Esophagus mucosa (tissue), 1 donor: ENCODE results near the gene KCNQ2. TPM values are rescaled to one million over a fixed set of nuclear protein-coding genes. Genes with fewer than 3 reads are reported as not detected.
A peak's percentile ranks its signal among the peaks of the same experiment; 100 is the strongest.
"Not testable (repeated sequence)": the region's sequence is repeated elsewhere in the genome, so short reads cannot be mapped to it uniquely, and the experiment has no call there.

Experiments used
- ATAC-seq: fragments of 200-7000 bp; cut with Tn5 transposase; one replicate; pipeline ENCODE4 v1.9.1; 2020
- total RNA-seq: library from RNA; stranded (reverse); gene quantifications from one replicate; pipeline ENCODE4 v1.2.4, GENCODE V29; 2023
- donor health status: DM: yes; HTN: yes; CAD: no.

KCNQ2 gene
- total RNA-seq = not detected

DNA sequence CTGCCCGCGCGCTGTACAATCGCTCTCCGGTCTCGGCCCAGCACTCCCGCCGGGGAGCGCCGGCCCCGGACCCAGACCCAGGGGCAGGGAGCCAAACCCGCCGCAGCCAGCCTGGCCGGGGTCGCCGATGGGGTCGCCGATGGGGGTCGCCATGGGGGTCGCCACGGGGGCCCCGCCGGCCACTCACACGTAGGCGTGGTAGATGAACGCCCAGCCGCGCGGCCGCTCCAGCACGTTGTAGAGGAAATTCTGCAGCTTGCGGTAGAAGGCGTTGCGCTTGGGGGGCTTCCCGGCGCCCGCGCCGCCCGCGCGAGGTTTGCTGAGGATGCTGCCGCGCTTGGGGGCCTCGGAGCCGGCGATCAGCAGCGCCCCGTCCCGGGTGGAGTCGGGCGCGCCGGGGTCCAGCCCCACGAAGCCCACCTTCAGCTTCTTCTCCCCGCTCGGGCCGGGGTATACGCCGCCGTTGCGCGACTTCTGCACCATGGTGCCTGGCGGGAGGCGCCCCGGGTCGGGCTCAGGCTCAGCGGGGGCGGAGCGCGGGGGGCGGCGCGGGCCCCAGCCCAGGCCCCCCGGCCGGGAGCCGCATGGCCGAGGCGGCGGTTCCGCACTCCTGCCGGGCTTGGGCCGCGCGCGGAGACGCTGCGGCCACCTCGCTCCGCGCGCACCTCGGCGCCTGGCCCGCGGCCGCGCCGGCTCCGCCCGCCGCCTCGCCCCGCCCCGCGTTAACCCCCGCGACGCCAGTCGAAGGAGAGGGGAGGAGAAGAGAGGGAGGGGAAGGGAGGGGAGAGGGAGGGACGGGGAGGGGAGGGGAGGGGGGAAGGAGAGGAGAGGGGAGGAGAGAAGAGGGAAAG lies at the start of gene KCNQ2:
TSS of gene KCNQ2 (minus strand) at position 675 of the 851 bp plus-strand sequence. CDS start at position 483, 192 bp downstream.
- no peak for ATAC-seq

GRCh38 chr20:63521602-63522001 lies 49.1 kb upstream of the KCNQ2 start:
- no peak for ATAC-seq

GRCh38 chr20:63520934-63521601 lies 48.6 kb upstream of the KCNQ2 start:
- ATAC-seq = peak; percentile 68

GRCh38 chr20:63520504-63520933 lies 48.1 kb upstream of the KCNQ2 start, which contains the start of gene PPDPF:
Gene PPDPF, plus strand, starts transcription at chr20:63520765. Its CDS starts 544 bp downstream, at chr20:63521309.
- ATAC-seq = peak; percentile 83

DNA sequence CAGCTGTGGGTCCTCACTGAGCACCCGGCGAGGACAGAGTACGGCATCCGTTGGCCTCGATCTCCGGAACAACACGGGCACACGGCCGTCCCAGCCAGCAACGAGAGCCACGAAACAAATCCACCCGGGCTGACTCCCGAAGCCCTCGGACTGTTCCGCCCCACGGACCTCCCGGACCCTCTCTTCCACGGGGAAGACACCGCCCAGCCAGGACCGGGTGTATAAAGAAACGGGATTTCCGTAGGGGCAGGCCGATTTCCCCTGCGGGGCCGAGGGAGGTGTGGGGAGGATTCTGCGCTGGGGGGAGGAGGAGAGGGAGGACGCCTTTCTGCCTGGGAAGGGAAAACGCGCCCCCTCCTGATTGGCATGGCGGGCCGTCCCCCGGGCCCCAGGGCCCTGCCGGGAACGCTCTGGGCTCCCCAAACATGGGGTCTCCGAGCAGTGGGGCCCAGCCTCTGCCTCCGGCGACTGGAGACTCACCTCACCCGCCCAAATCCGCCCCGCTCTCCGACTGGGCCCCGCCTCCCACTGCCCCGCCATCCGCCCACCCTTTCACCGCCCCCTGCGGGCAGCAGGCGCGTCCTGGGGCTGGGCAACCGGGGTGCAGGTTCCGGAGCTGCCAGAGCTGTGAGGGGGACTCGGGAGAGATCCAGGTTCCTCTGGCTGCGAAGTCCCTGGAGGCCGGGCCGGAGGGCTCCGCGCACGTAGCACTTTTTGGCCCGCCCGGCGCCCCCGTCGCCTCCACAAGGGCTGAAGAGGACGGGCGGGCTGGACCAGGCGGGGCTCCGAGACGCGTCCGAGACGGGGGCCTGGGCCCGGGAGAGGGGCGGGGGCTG lies 47.4 kb upstream of the KCNQ2 start:
- ATAC-seq = peak; percentile 30

- ATAC-seq = no peak
These were observed 46.7 kb upstream of the KCNQ2 start for GRCh38 chr20:63518946-63519667.

DNA sequence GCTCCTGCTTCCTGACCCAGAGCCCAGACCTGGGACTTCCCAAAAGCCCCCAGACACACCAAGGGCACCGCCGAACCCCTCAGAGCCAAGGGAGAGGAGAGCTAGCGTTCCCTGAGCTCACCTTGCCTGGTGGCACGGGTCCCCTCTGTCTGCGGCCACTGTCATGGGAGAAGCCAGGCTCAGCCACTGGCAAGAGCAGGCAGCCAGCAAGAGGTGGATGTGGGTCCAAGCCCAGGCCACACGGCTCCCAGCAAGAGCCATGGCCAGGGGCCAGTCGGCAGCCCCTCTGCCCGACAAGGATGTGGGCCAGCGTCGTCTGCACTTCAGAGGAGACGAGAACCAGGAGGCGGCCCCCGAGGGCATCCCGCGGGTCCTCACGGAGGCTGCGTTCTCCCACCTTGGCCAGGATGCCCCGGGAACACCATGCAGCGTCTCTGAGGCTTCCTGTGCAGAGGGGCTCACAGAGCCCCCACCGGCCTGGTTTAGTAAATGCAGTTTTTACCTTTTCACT lies 46.0 kb upstream of the KCNQ2 start:
- no peak for ATAC-seq

DNA sequence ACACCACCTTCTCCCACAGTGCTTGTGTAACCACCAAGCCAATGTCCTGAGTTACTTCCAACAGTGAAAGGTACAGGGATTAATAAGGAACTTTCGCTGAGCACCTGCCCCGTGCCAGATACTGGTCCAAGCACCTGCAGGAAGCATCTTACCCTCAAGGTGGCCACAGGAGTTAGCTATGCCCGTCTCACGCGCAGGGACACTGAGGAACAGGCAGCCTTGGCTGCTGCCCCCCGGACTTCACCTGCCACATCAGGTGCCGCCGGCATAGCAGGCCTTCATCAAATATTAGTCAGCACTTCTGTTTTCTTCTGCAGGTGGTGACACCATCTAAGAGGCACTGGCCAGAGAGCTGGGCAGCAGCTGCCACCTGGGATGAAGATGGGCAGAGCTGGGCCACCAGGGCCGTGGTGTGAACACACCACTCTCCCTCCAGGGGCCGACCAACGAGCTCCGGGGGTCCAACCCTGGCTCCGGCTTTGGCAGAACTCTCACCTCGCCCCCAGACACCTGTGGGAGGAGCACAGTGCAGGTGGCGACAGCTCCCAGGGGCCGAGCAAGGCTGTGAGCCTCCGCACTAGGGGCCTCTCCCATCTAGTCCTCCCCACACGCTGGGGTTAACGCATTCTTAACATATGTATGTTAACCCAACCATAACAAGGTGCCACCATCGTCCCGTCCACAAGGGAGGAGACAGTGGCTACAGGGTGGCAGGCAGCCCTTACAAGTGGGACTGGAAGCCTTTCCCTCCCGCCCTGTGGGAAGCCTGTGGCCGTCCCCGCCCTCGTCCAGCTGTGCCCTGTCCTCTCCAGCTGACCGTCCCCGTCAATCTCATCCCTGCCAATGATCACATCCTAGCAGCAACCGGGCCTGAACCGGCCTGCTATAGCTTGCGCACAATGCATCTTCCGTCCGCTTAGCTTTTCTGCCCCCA lies 45.2 kb upstream of the KCNQ2 start:
- no peak for ATAC-seq

DNA sequence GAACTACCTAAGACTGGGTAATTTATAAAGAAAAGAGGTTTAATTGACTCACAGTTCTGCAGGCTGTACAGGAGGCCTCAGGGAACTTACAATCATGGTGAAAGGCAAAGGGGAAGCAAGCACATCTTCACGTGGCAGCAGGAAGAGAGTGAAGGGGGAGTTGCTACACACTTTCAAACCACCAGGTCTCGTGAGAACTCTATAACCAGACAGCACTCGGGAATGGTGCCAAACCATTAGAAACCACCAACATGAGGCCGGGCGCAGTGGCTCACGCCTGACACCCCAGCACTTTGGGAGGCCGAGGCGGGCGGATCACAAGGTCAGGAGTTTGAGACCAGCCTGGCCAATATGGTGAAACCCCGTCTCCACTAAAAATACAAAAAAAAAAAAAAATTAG lies 42.1 kb upstream of the KCNQ2 start:
- not testable (repeated sequence) for ATAC-seq

DNA sequence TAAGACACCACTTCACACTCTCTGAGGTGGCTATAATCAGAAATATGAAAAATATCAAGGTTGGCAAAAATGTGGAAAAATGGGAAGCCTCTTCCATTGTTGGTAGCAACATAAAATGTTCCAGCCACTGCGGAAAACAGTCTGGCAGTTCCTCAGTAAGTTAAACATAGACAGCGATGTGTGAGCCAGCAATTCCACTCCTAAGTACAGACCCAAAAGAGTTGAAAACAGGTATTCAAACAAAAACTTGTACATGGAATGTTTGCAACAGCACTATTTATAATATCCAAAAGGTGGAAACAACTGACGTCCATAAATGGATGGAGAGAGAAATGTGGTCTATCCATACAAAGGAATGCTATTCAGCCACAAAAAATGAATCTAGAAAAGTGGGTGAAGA lies 40.8 kb upstream of the KCNQ2 start:
- no peak for ATAC-seq

- no peak for ATAC-seq
These were observed 36.7 kb upstream of the KCNQ2 start for GRCh38 chr20:63509088-63509564.

DNA sequence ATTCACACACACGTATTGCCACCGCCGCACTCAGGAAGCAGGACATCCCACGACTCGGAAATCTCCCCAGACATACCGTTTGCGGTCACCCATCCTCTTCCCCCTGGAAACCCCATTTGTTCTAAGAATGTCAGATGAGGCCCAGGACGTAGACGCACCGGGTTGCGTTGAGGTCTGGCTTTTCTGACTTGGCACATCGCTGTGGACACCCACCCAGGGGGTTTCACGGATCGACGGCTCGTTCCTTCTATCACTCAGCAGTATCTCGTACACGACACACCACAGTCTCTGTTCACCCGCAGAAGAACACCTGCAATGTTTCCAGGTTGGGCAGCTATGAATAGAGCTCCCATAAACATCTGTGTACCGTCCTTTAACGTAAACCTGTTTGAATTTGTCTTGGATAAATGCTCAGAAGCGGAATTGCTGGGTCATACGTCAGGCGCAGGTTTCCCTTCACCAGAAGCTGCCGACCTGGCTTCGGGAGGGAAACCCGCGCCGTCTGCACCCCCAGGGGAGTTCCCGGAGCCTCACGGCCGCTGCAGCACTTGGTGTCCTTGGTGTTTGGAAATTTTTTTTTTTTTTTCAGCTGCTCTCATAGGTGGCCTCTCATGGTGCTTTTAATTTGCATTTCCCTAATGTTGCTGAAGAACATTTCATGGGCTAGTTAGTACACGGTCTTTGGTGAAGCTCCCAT lies 35.8 kb upstream of the KCNQ2 start:
- ATAC-seq = no peak

DNA sequence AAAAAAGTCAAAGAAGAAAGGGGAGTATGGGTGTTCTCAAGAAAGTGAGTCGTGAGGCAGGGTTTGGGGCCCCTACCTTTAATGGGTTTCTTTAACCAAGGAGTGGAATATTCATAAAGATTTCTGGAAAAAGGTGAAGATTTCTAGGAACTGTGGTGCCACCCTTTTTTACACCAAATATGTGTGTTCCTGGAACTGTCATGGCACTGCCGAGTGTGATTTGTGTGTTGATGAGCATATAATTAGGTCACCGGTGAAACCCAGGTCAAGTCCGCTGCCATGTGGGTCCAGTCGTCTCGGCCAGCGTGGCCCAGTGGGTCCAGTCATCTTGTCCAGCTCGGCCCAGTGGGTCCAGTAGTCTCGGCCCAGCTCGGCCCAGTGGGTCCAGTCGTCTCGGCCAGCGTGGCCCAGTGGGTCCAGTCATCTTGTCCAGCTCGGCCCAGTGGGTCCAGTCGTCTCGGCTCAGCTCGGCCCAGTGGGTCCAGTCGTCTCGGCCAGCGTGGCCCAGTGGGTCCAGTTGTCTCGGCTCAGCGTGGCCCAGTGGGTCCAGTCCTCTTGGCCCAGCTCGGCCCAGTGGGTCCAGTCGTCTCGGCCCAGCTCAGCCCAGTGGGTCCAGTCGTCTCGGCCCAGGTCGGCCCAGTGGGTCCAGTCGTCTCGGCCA lies 34.8 kb upstream of the KCNQ2 start:
- no peak for ATAC-seq

DNA sequence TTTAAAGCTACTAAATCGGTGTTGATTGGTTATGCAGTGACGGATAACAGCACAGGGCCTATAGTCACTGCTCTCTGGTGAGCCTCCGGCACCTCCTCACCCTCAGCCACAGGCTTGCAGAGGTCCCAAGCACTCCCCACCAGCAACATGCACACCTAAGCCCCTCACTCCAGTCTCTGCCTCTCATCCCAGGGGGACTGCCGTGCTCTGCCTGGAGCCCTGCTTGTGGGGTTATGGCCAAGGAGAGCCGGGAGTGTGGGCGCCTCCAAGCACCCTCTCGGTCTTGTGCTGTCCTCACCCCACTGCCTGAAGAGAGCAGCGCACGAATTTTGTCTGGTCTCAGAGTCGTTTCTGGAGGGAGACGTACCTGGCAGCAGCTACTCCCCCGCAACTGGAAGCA lies 33.3 kb upstream of the KCNQ2 start:
- ATAC-seq = no peak

- no peak for ATAC-seq
These were observed 32.8 kb upstream of the KCNQ2 start for GRCh38 chr20:63505281-63505680.

DNA sequence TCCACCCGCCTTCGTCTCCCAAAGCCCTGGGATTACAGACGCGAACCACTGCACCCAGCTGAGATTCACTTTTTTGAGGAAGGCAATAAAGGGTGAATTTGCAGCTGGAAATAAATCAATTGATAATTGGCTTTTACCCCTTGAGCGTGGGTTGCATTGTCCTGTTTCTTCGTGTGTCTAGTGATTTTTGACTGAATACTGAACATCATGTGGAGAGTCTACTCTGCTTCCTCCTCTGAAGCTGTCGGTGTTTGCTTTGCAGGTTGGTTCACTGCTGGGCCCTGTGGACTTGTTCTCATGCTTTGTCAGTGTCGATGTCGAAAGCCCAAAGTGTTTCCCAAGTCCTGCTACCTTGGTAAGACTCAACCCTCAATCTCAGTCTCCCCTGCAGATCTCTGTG lies 32.2 kb upstream of the KCNQ2 start:
- ATAC-seq = no peak

DNA sequence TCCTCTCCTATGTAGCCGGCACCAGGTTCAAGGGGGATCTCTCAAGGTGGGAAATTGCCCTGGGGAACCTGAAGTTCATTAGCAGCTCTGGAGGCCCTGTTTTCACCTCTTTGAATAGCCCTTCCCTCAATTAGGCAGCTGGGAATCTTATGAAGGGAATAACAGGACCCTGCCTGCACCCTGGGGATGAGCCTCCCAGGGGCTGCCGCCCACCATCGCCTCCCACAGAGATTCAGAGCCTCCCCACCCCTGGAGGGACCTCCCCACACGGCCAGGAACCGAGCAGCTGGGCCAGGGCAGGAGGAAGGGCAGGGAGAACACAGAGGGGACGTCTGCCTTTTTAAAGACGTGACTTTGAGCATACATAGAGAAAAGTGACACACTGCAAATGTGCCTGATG lies 31.1 kb upstream of the KCNQ2 start:
- no peak for ATAC-seq

DNA sequence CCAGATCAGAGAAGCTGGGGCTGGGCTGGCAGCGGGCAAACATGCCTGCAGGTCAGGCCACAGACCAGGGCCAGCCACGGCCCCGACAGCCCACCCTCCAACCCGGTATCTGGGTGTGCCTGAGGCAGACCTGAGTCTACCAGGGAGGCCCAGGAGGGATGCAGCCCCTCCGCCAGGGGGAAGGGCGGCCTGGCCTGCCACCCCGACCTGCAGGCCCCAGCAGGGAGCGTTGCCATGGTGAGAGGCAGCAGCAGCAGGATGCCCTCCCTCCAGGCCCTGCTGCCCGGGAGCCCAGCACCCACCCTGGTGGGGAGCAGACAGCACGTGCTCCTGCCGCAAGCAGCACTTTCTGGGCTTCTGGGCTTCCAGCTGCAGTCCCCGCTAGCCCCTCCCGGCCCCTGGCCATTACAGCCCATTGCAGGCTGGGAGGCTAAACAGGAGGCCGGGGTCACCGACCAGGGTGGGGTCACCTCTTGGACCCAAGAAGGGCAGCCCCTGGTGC lies 30.3 kb upstream of the KCNQ2 start:
- no peak for ATAC-seq
